Activated CD8-positive, alpha-beta memory T cell treated with anti-CD3 and anti-CD28 coated beads, Interleukin-2, amount 50 U/mL, for 24 hours (primary cell): Measurements from ENCODE around the gene PREPL.
"Not testable (repeated sequence)": the region's sequence is repeated elsewhere in the genome, so short reads cannot be mapped to it uniquely, and the experiment has no call there.

ENCODE experiments used
- DNase-seq: peaks from one replicate; pipeline ENCODE4 v3.0.0-alpha.2; 2020; ENCODE audit errors: extremely low read depth

Gene PREPL

GRCh38 chr2:44348400-44348799 lies 12.9 kb downstream of the PREPL start:
- no peak for DNase-seq

- no peak for DNase-seq
These were observed 13.8 kb downstream of the PREPL start for GRCh38 chr2:44347526-44347925.

GRCh38 chr2:44342854-44343253 lies 18.4 kb downstream of the PREPL start:
- DNase-seq: no peak

GRCh38 chr2:44335806-44336538 lies 25.3 kb downstream of the PREPL start:
- no peak for DNase-seq

- no peak for DNase-seq
These were observed 27.3 kb downstream of the PREPL start for GRCh38 chr2:44333994-44334393.

- DNase-seq: no peak
These were observed 30.5 kb downstream of the PREPL start for GRCh38 chr2:44330801-44331200.

GRCh38 chr2:44329343-44329742 lies 32.0 kb downstream of the PREPL start:
- DNase-seq: no peak

GRCh38 chr2:44328750-44329149 lies 32.5 kb downstream of the PREPL start:
- no peak for DNase-seq

GRCh38 chr2:44326548-44327264 lies 34.6 kb downstream of the PREPL start:
- no peak for DNase-seq

GRCh38 chr2:44325897-44326296 lies 35.4 kb downstream of the PREPL start:
- no peak for DNase-seq

- DNase-seq: no peak
These were observed 36.3 kb downstream of the PREPL start for GRCh38 chr2:44324971-44325426.

- DNase-seq: no peak
These were observed 39.9 kb downstream of the PREPL start for GRCh38 chr2:44321360-44321759.

GRCh38 chr2:44320832-44321231 lies 40.5 kb downstream of the PREPL start:
- DNase-seq: no peak

GRCh38 chr2:44315945-44316344 lies 45.3 kb downstream of the PREPL start:
- DNase-seq: no peak

GRCh38 chr2:44314362-44314761 lies 46.9 kb downstream of the PREPL start:
- no peak for DNase-seq

- no peak for DNase-seq
These were observed 51.0 kb downstream of the PREPL start for GRCh38 chr2:44310287-44310686.

GRCh38 chr2:44305882-44306281 lies 55.4 kb downstream of the PREPL start:
- DNase-seq: no peak

GRCh38 chr2:44304258-44304657 lies 57.0 kb downstream of the PREPL start:
- DNase-seq: no peak

GRCh38 chr2:44303766-44304165 lies 57.5 kb downstream of the PREPL start:
- not testable (repeated sequence) for DNase-seq

GRCh38 chr2:44301111-44301510 lies 60.2 kb downstream of the PREPL start:
- DNase-seq: no peak

- DNase-seq: no peak
These were observed 61.7 kb downstream of the PREPL start for GRCh38 chr2:44299635-44300034.

- DNase-seq: no peak
These were observed 63.9 kb downstream of the PREPL start for GRCh38 chr2:44297431-44297830.

- no peak for DNase-seq
These were observed 64.6 kb downstream of the PREPL start for GRCh38 chr2:44296653-44297052.
